Peyer's patch (tissue), 4 donors: Measurements from ENCODE around the gene ZFP62. TPM values are rescaled to one million over a fixed set of nuclear protein-coding genes. Genes with fewer than 3 reads are reported as not detected.

Experiments used
- DNase-seq, 3 donors: peaks; one replicate each; pipeline ENCODE4 v3.0.0-alpha.2; 2017 to 2019
- H3K27ac ChIP-seq, 4 donors: fragments of 200-600 bp; sonication (generic); one replicate each; pipeline ENCODE4 v1.5.1; 2016 to 2019
- H3K27me3 ChIP-seq, 2 donors: fragments of 200-600 bp; sonication (generic); one replicate each; pipeline ENCODE4 v1.5.1; 2019
- H3K36me3 ChIP-seq, 3 donors: fragments of 200-600 bp; sonication (generic); one replicate each; pipeline ENCODE4 v1.5.1; 2016 to 2019
- H3K4me1 ChIP-seq, 4 donors: fragments of 200-600 bp; sonication (generic); one replicate each; pipeline ENCODE4 v1.5.1; 2016 to 2019
- H3K4me3 ChIP-seq, 4 donors: fragments of 200-600 bp; sonication (generic); 1 replicate in 3 of 4; 2 replicates in 1 of 4; pipeline ENCODE4 v1.5.1; 2016 to 2019; ENCODE audit warnings: mild to moderate bottlenecking in 1 of 4
- H3K9me3 ChIP-seq, 4 donors: fragments of 200-600 bp; sonication (generic); one replicate each; pipeline ENCODE4 v1.5.1; 2016 to 2019; ENCODE audit warnings: mild to moderate bottlenecking in 1 of 4
- POLR2A ChIP-seq, 2 donors: fragments of 450-650 bp; IDR thresholded peaks; one replicate each; pipeline ENCODE4 v1.5.1; 2017; ENCODE audit warnings: antibody characterized with exemption in 2 of 2, mild to moderate bottlenecking in 2 of 2, moderate library complexity in 2 of 2
- total RNA-seq, 4 donors: library from RNA; depleted of rRNA; stranded (reverse); fragments of >200 nt; gene quantifications; one replicate each; pipeline ENCODE4 v1.1.0, GENCODE V29; 2016
- TF ChIP-seq, protein P1 (sequence below), 6 experiments: fragments of 450-650 bp in 4 of 6; fragments of 200-600 bp in 2 of 6; sonication (generic) in 1 of 6; IDR thresholded peaks; one replicate each; pipeline ENCODE4 v1.5.1; 2017 to 2019; ENCODE audit warnings: antibody characterized with exemption in 6 of 6, mild to moderate bottlenecking in 3 of 6, moderate library complexity in 1 of 6

Gene ZFP62
- total RNA-seq, 4 donors from 2014 or later: 22.4 to 45.8 (median 36.4) TPM

DNA sequence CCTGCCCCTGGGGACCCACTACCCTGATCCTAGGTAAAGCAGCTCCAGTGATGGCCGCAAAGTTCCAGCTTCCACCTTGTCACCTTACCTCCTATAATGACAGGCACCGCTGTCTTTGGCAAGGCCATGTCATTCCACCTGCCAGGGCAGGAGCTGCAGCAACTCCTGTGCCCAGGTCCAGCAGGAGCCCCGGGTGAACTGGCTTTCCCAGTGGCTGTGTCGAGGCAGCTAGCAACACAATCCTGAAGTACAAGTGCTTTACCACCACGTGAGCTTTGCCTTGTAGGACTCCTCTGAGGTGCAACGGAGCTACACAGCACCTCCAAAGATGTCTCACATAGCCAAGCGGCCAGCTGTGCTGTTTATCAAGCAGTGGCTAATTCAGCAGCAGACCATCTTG, 37.7 kb downstream of the ZFP62 start:
- TF ChIP-seq POLR2A (IDR thresholded peaks at IDR 0.05): no peak
- TF ChIP-seq, protein P1, sequence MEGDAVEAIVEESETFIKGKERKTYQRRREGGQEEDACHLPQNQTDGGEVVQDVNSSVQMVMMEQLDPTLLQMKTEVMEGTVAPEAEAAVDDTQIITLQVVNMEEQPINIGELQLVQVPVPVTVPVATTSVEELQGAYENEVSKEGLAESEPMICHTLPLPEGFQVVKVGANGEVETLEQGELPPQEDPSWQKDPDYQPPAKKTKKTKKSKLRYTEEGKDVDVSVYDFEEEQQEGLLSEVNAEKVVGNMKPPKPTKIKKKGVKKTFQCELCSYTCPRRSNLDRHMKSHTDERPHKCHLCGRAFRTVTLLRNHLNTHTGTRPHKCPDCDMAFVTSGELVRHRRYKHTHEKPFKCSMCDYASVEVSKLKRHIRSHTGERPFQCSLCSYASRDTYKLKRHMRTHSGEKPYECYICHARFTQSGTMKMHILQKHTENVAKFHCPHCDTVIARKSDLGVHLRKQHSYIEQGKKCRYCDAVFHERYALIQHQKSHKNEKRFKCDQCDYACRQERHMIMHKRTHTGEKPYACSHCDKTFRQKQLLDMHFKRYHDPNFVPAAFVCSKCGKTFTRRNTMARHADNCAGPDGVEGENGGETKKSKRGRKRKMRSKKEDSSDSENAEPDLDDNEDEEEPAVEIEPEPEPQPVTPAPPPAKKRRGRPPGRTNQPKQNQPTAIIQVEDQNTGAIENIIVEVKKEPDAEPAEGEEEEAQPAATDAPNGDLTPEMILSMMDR (IDR thresholded peaks at IDR 0.05): no peak
- DNase-seq: no peak
- Histone ChIP-seq H3K36me3 (no peaks in the 10 kb centered on the region), H3K4me1 (peaks cover 0 to 18% (median 7%) of the 10 kb centered on the region in 4 donors), H3K4me3 (no peak overlapping the region), H3K27me3 (no peaks in the 10 kb centered on the region), H3K27ac (peak overlapping the region in 1 of 4 donors; percentile 54), H3K9me3 (no peaks in the 10 kb centered on the region)

DNA sequence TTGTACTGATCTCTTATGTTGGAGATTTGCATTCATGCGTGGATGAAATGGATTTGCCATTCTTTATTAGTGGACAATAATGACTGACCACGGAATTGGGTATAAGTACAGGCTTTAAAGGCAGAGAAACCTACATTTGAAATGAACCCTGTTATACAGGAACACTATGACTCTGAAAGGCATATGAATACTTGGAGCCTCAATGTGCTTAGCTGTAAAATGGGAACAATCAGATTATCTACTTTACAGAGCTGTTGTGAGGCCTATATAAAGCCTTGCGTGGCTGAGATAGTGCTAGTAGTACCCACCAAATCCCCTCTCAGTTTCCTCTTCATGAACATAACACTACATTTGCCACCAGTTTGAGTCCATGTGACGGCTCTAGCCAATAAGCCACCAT, 39.5 kb downstream of the ZFP62 start:
- DNase-seq: no peak
- Histone ChIP-seq H3K4me1 (peaks cover 0 to 16% (median 9%) of the 10 kb centered on the region in 4 donors), H3K27me3 (no peaks in the 10 kb centered on the region), H3K9me3 (no peaks in the 10 kb centered on the region), H3K36me3 (no peaks in the 10 kb centered on the region), H3K4me3 (no peak overlapping the region), H3K27ac (peak overlapping the region; percentile 26 to 76 (median 68))
- TF ChIP-seq, protein P1 (IDR thresholded peaks at IDR 0.05): no peak
- no peak for TF ChIP-seq POLR2A (IDR thresholded peaks at IDR 0.05)

DNA sequence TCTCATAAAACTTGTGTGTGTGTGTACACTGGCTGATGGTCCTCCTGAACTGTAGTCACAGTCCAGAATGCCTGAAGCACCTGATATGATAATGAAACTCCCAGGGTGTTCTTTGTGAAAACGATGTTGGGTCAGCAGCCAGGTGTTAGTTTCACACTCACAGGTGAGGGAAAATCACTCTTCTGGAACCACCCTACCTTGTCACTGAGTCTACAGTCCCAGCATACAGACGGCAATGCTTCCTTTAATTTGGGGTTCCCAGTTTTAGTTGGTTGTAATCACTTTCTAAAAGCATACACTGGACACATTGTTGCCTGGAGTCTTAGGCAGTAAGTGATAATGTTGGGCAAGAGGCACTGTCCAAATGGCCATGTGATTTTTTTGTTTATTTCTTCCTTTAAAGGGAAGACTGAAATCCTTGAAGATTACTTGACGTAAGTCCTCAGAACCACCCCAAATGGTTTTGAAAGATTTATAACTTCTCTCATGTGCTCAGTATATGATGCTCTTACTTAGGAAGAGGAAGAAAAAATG, 40.2 kb downstream of the ZFP62 start:
- peak in 1 of 3 donors; percentile 20 for DNase-seq
- H3K4me3 ChIP-seq: no peak overlapping the region
- TF ChIP-seq POLR2A (IDR thresholded peaks at IDR 0.05): no peak
- TF ChIP-seq, protein P1 (IDR thresholded peaks at IDR 0.05): no peak
- no peaks in the 10 kb centered on the region for H3K9me3 ChIP-seq
- H3K27ac ChIP-seq: peak overlapping the region; percentile 57 to 79 (median 75)
- no peaks in the 10 kb centered on the region for H3K36me3 ChIP-seq
- H3K27me3 ChIP-seq: no peaks in the 10 kb centered on the region
- peaks cover 0 to 12% (median 6%) of the 10 kb centered on the region in 4 donors for H3K4me1 ChIP-seq

DNA sequence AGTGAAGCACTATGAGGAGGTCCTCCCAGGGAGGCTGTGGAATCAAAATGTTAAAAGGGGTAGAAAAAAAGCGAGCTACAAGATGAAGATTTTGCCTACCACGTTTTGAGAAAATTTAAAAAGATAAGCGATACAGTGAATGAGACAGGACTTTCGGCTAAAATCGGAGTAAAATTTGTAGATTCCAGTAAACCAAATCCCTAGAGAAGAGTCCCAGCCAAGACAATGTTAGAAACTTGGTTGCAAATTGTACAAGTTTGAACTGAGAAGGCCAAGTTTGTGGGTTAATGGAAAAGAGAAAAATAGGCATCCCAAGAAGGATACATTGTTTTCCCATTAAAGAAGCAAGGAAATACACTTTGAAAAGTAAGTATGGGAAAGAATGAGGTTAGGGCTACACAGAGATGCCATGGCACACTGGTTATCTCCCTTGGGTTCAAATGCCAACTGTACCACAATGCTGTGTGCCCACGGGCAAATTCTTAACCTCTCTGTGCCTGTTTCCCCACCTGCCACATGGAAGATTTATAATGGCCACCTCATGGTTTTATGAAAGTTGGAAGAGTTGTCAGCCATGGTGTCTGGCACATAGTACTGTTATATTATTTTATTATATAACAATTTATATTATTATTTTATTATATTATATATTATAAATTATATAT, 42.3 kb downstream of the ZFP62 start:
- Histone ChIP-seq H3K27ac (peak overlapping the region in 1 of 4 donors; percentile 3), H3K4me1 (peaks cover 0 to 12% (median 0%) of the 10 kb centered on the region in 4 donors), H3K36me3 (no peaks in the 10 kb centered on the region), H3K27me3 (no peaks in the 10 kb centered on the region), H3K9me3 (no peaks in the 10 kb centered on the region), H3K4me3 (no peak overlapping the region)
- TF ChIP-seq, protein P1 (IDR thresholded peaks at IDR 0.05): no peak
- no peak for TF ChIP-seq POLR2A (IDR thresholded peaks at IDR 0.05)
- DNase-seq: no peak

DNA sequence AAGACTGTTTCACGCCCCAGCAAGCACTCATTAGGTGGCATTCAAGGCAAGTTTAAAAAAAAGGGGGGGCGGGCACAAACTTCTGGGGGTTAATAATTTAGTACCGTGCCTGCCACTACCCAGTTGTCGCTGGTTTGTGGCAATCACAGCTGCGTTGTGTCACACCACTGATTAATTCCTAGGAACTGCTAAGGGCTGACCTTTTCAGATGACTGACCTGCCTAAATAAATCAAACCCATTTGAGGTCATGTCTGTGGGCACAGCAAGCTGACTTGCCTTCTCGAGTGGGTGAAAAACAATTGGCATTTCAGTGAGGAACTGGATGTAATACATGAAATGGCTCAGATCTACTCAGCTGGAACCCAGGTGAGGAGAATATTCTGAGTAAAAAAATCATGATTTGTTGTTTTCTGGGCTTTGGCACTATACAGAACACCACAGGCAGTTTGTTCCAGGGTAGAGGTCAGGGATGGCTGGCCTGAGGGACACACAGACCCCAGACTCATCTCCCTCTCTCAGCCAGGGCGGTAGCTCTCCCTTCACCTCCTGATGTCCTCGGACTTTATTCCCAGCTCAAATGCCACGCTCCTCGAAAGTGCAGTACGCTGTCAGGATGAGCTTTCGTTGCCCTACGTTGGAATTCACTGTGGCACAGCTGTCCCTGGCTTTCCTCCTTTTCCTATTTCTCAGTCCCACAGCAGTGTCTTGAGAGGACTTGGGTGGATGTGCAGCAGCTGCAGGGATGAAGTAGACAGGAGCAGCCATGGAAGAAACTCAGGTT, 43.0 kb downstream of the ZFP62 start:
- Histone ChIP-seq H3K9me3 (no peaks in the 10 kb centered on the region), H3K36me3 (no peaks in the 10 kb centered on the region), H3K4me3 (no peak overlapping the region), H3K27me3 (no peaks in the 10 kb centered on the region), H3K4me1 (peaks cover 0 to 12% (median 0%) of the 10 kb centered on the region in 4 donors), H3K27ac (peak overlapping the region in 3 of 4 donors; percentile 3 to 25 (median 12))
- peak in 1 of 3 donors; percentile 14 for DNase-seq
- no peak for TF ChIP-seq POLR2A (IDR thresholded peaks at IDR 0.05)
- TF ChIP-seq, protein P1 (IDR thresholded peaks at IDR 0.05): no peak
